Measurements from ENCODE around the gene ACAP1. TPM values are rescaled to one million over a fixed set of nuclear protein-coding genes. Genes with fewer than 3 reads are reported as not detected.

ACAP1 gene
- total RNA-seq, 1 donor from 2014 or later = 6.8 TPM

- Mint-ChIP-seq H3K4me1 (ENCODE audit: low read depth) (peaks cover 20% of the 10 kb centered on the region), H3K27ac (ENCODE audit: unreplicated experiment) (no peak overlapping the region), H3K9me3 (ENCODE audit: low read depth) (no peaks in the 10 kb centered on the region), H3K4me3 (ENCODE audit: unreplicated experiment) (peak overlapping the region; percentile 91), H3K36me3 (ENCODE audit: low read depth) (peaks cover 8% of the 10 kb centered on the region), H3K27me3 (ENCODE audit: low read depth) (no peaks in the 10 kb centered on the region)
- no peak for TF ChIP-seq CTCF (IDR thresholded peaks at IDR 0.05)
- DNase-seq (ENCODE audit: low spot score) = no peak
Measured at GRCh38 chr17:7392696-7393612, 56.6 kb downstream of the ACAP1 start.

GRCh38 chr17:7393613-7394451 lies 57.5 kb downstream of the ACAP1 start:
- Mint-ChIP-seq H3K27ac (ENCODE audit: unreplicated experiment) (no peak overlapping the region), H3K27me3 (ENCODE audit: low read depth) (no peaks in the 10 kb centered on the region), H3K4me1 (ENCODE audit: low read depth) (peaks cover 20% of the 10 kb centered on the region), H3K4me3 (ENCODE audit: unreplicated experiment) (peak overlapping the region; percentile 91), H3K9me3 (ENCODE audit: low read depth) (no peaks in the 10 kb centered on the region), H3K36me3 (ENCODE audit: low read depth) (peaks cover 8% of the 10 kb centered on the region)
- peak; percentile 29 for TF ChIP-seq CTCF (IDR thresholded peaks at IDR 0.05)
- no peak for DNase-seq (ENCODE audit: low spot score)

GRCh38 chr17:7394452-7395191 lies 58.3 kb downstream of the ACAP1 start, which contains the start of gene PLSCR3:
PLSCR3 (minus strand) TSS chr17:7394525; CDS start chr17:7394110, 415 bp downstream.
- Mint-ChIP-seq H3K9me3 (ENCODE audit: low read depth) (no peaks in the 10 kb centered on the region), H3K4me3 (ENCODE audit: unreplicated experiment) (peak within 1 kb of the TSS; percentile 91), H3K4me1 (ENCODE audit: low read depth) (peaks cover 20% of the 10 kb centered on the region), H3K27me3 (ENCODE audit: low read depth) (no peaks in the 10 kb centered on the region), H3K36me3 (ENCODE audit: low read depth) (peaks cover 6% of the 10 kb centered on the region), H3K27ac (ENCODE audit: unreplicated experiment) (peak within 1 kb of the TSS; percentile 86)
- DNase-seq (ENCODE audit: low spot score) = no peak
- peak; percentile 73 for TF ChIP-seq CTCF (IDR thresholded peaks at IDR 0.05)

- peaks cover 20% of the 10 kb centered on the region for H3K4me1 Mint-ChIP-seq (ENCODE audit: low read depth)
- H3K27ac Mint-ChIP-seq (ENCODE audit: unreplicated experiment) = peak overlapping the region; percentile 36
- H3K36me3 Mint-ChIP-seq (ENCODE audit: low read depth) = peaks cover 3% of the 10 kb centered on the region
- no peaks in the 10 kb centered on the region for H3K27me3 Mint-ChIP-seq (ENCODE audit: low read depth)
- H3K4me3 Mint-ChIP-seq (ENCODE audit: unreplicated experiment) = no peak overlapping the region
- no peak for DNase-seq (ENCODE audit: low spot score)
- no peak for TF ChIP-seq CTCF (IDR thresholded peaks at IDR 0.05)
- H3K9me3 Mint-ChIP-seq (ENCODE audit: low read depth) = no peaks in the 10 kb centered on the region
Measured at GRCh38 chr17:7396147-7396546, 59.8 kb downstream of the ACAP1 start.
